HepG2 (cell line): Measurements from ENCODE around the gene GLRA1.

Source experiments
- CTCF ChIP-seq: sonication (generic); formaldehyde crosslinking; IDR thresholded peaks from 2 replicates; pipeline ENCODE4 v1.5.0; 2020; ENCODE audit warnings: mild to moderate bottlenecking, missing genetic modification reagents, moderate library complexity
- ZNF383 ChIP-seq: sonication (generic); formaldehyde crosslinking; IDR thresholded peaks from 2 replicates; pipeline ENCODE4 v1.4.0; 2020; ENCODE audit warnings: missing genetic modification reagents, mild to moderate bottlenecking, borderline replicate concordance
- ZNF556 ChIP-seq: sonication (generic); formaldehyde crosslinking; IDR thresholded peaks from 2 replicates; pipeline ENCODE4 v1.4.0; 2020; ENCODE audit warnings: mild to moderate bottlenecking, missing genetic modification reagents, borderline replicate concordance
- ZNF558 ChIP-seq: sonication (generic); formaldehyde crosslinking; IDR thresholded peaks from 2 replicates; pipeline ENCODE4 v1.9.0; 2022; ENCODE audit warnings: mild to moderate bottlenecking, missing genetic modification reagents, borderline replicate concordance
- ZNF780A ChIP-seq: sonication (generic); formaldehyde crosslinking; IDR thresholded peaks from 2 replicates; pipeline ENCODE4 v1.8.0; 2022; ENCODE audit warnings: mild to moderate bottlenecking, missing genetic modification reagents, moderate library complexity

- TF ChIP-seq CTCF (CRISPR knock-in tag) (no peak), ZNF780A (no peak), ZNF383 (CRISPR knock-in tag) (no peak), ZNF556 (CRISPR knock-in tag) (no peak), ZNF558 (CRISPR knock-in tag) (no peak)
Measured at GRCh38 chr5:151913425-151913824, 11.2 kb downstream of the GLRA1 start.
